ENCODE data around the gene CDA. TPM values are rescaled to one million over a fixed set of nuclear protein-coding genes. Genes with fewer than 3 reads are reported as not detected.

The CDA gene
- total and polyA plus RNA-seq, 9 of the 15 experiments (the other 6 are each of a cell fraction or from before 2014, with no cell fraction given): not detected

DNA sequence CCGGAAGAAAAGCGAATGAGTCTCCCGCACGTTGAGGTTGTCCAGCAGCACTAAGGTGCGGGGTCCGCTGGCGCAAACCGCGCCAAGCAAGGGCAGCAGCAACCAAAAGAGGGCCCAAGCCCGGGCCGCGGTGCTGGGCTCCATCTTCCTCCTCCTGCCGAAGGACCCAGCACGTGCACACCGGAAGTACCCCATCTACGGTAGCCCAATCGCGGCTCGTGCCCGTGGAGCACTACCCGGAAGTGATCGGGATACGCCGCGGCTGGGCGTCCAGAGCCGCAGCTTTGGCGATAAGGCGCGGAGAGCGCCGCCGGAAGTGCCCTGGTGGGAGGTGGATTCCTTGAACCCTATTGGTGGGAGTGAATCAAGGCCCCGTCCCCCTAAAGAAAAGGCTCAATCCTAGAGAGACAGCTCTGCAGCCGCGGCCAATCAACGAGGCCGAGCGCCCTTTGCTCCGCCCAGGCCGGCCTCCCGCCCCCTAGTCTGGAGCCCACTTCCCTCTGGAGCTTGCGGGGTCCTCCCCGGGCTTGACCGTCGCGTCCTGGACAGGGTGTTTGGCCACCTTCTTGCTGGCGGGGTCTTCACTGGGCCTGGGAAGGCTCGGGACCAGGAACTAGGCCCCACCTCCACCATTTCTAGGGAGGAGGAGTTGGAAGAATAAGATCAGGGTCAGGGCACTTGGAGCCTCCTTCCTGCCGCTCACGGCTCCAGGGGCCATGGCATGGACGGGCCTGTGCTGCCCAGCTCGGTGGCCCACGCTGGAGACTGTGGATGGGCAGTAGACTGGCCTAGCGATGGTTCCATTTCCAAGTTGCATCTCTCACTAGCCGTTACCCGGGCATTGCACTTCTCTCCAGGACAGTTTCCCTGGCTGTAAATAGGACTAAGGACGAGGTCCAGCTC lies 72.6 kb downstream of the CDA start, which contains the start of gene DDOST (continued):
- TF ChIP-seq SREBF2 (CRISPR knock-in tag; IDR thresholded peaks at IDR 0.05) (peak; percentile 24; the same call in 1 of the 2 replicates), KLF16 (IDR thresholded peaks at IDR 0.05) (no peak), ZNF347 (CRISPR knock-in tag; IDR thresholded peaks at IDR 0.05; ENCODE audit: low read depth) (no peak), BRF1 (IDR thresholded peaks at IDR 0.05; ENCODE audit: borderline replicate concordance, extremely low read depth, insufficient read length) (no peak), POLR2A (conservative IDR thresholded peaks at IDR 0.05) (peak; percentile 94), ZC3H11A (IDR thresholded peaks at IDR 0.05; ENCODE audit: low read depth, low read length) (no peak; the same call in 1 of the 2 replicates), SAFB2 (IDR thresholded peaks at IDR 0.05; ENCODE audit: borderline replicate concordance, low read depth, low read length, severe bottlenecking) (no peak), SMAD2 (IDR thresholded peaks at IDR 0.05; ENCODE audit: low read depth, low read length) (no peak), ZKSCAN1 (IDR thresholded peaks at IDR 0.05; ENCODE audit: low read depth, low read length) (no peak), HNRNPLL (IDR thresholded peaks at IDR 0.05; ENCODE audit: low read depth, low read length, poor library complexity, severe bottlenecking) (peak; percentile 59), MAZ (CRISPR knock-in tag; conservative IDR thresholded peaks at IDR 0.05 in 1 of 2, IDR thresholded peaks at IDR 0.05 in 1 of 2) (peak; percentile 68 to 90), NR1H2 (CRISPR knock-in tag; IDR thresholded peaks at IDR 0.05) (no peak), PTTG1 (tag; IDR thresholded peaks at IDR 0.05; ENCODE audit: low read depth) (no peak), GTF2F1 (IDR thresholded peaks at IDR 0.05; ENCODE audit: low read depth, low read length) (0 out of 2 replicates have a peak, but pooled peaks have one; percentile 60)
- TF ChIP-seq, protein P1, sequence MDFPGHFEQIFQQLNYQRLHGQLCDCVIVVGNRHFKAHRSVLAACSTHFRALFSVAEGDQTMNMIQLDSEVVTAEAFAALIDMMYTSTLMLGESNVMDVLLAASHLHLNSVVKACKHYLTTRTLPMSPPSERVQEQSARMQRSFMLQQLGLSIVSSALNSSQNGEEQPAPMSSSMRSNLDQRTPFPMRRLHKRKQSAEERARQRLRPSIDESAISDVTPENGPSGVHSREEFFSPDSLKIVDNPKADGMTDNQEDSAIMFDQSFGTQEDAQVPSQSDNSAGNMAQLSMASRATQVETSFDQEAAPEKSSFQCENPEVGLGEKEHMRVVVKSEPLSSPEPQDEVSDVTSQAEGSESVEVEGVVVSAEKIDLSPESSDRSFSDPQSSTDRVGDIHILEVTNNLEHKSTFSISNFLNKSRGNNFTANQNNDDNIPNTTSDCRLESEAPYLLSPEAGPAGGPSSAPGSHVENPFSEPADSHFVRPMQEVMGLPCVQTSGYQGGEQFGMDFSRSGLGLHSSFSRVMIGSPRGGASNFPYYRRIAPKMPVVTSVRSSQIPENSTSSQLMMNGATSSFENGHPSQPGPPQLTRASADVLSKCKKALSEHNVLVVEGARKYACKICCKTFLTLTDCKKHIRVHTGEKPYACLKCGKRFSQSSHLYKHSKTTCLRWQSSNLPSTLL (IDR thresholded peaks at IDR 0.05): no peak
- TF ChIP-seq, protein P2, sequence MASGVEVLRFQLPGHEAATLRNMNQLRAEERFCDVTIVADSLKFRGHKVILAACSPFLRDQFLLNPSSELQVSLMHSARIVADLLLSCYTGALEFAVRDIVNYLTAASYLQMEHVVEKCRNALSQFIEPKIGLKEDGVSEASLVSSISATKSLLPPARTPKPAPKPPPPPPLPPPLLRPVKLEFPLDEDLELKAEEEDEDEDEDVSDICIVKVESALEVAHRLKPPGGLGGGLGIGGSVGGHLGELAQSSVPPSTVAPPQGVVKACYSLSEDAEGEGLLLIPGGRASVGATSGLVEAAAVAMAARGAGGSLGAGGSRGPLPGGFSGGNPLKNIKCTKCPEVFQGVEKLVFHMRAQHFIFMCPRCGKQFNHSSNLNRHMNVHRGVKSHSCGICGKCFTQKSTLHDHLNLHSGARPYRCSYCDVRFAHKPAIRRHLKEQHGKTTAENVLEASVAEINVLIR (CRISPR knock-in tag; IDR thresholded peaks at IDR 0.05): 0 out of 2 replicates have a peak, but pooled peaks have one; percentile 22
- TF ChIP-seq, protein P3, sequence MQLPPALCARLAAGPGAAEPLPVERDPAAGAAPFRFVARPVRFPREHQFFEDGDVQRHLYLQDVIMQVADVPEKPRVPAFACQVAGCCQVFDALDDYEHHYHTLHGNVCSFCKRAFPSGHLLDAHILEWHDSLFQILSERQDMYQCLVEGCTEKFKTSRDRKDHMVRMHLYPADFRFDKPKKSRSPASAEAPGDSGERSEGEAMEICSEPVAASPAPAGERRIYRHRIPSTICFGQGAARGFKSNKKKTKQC (CRISPR knock-in tag; IDR thresholded peaks at IDR 0.05): peak; percentile 21; the same call in 1 of the 2 replicates
- TF ChIP-seq, protein P4, sequence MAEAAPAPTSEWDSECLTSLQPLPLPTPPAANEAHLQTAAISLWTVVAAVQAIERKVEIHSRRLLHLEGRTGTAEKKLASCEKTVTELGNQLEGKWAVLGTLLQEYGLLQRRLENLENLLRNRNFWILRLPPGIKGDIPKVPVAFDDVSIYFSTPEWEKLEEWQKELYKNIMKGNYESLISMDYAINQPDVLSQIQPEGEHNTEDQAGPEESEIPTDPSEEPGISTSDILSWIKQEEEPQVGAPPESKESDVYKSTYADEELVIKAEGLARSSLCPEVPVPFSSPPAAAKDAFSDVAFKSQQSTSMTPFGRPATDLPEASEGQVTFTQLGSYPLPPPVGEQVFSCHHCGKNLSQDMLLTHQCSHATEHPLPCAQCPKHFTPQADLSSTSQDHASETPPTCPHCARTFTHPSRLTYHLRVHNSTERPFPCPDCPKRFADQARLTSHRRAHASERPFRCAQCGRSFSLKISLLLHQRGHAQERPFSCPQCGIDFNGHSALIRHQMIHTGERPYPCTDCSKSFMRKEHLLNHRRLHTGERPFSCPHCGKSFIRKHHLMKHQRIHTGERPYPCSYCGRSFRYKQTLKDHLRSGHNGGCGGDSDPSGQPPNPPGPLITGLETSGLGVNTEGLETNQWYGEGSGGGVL (CRISPR knock-in tag; IDR thresholded peaks at IDR 0.05): no peak
